Mucosa of rectum (tissue), 2 donors: ENCODE results near the gene ACBD6.

Source experiments
- H3K27ac ChIP-seq, 2 donors: one replicate each; pipeline ENCODE4 v1.7.0; 2013; ENCODE audit warnings: inconsistent platforms in 2 of 2, low read depth in 2 of 2, low read length in 2 of 2
- H3K27me3 ChIP-seq, 2 donors: one replicate each; pipeline ENCODE4 v1.7.0; 2013; ENCODE audit warnings: low read length in 2 of 2; ENCODE audit not compliant: control insufficient read depth in 2 of 2, insufficient read depth in 2 of 2
- H3K36me3 ChIP-seq, 2 donors: one replicate each; pipeline ENCODE4 v1.7.0; 2013; ENCODE audit warnings: low read length in 2 of 2; ENCODE audit not compliant: control insufficient read depth in 2 of 2, insufficient read depth in 2 of 2
- H3K4me1 ChIP-seq, 2 donors: one replicate each; pipeline ENCODE4 v1.7.0; 2013; ENCODE audit warnings: low read length in 2 of 2, mild to moderate bottlenecking in 1 of 2; ENCODE audit not compliant: control insufficient read depth in 2 of 2, insufficient read depth in 2 of 2
- H3K4me3 ChIP-seq, 2 donors: one replicate each; pipeline ENCODE4 v1.7.0; 2013; ENCODE audit warnings: low read length in 2 of 2
- H3K9ac ChIP-seq, 2 donors: one replicate each; pipeline ENCODE4 v1.7.0; 2013; ENCODE audit warnings: low read length in 2 of 2, low read depth in 1 of 2, mild to moderate bottlenecking in 1 of 2
- H3K9me3 ChIP-seq, 2 donors: one replicate each; pipeline ENCODE4 v1.7.0; 2013; ENCODE audit warnings: low read length in 2 of 2; ENCODE audit not compliant: control insufficient read depth in 2 of 2
- donor health status: healthy.
- donor health status: Normal muscosa, but diverticular disease.

ACBD6 gene

DNA sequence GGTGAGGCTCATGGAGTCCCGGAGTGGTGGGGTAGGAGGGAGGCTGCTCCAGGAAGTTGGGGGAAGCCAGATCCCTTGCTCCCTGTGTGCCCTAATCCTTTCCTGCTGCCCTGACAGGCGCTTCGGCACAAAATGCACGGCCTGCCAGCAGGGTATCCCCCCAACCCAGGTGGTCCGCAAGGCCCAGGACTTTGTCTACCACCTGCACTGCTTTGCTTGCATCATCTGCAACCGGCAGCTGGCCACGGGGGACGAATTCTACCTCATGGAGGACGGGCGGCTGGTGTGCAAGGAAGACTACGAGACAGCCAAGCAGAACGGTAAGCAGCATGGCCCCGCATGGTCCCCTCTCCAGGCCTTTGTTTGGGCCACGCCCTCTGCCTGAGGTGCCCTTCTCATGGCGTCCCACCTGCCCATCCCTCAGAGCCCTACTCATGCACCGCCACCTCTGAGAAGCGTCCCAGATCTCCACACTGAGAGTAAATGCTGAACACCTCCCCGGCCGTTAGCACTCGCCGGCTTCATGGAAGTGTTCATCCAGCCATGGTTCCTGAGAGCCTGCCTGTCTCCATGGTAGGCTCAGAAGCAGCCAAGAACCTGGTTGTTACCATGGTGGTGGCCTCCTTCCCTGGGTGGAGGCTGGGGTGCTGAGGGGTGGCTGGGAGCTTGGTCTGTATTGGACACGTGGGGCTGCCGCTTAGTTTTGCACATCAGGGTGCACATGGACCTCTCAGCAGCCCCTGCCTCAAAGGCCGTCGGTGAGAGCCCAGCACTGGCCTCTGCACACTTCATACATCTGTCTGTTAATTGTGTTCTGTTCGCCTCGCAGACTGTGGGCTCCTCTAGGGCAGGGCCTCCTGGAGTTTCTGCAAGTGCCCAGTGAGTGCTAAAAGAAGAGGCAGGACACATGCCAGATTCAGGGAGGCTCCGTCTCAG is 235.8 kb downstream of the ACBD6 start:
- no peak overlapping the region for H3K27ac ChIP-seq
- H3K9me3 ChIP-seq = no peaks in the 10 kb centered on the region
- no peaks in the 10 kb centered on the region for H3K36me3 ChIP-seq
- H3K27me3 ChIP-seq = peaks cover 0 to 7% of the 10 kb centered on the region in 2 donors
- no peak overlapping the region for H3K4me3 ChIP-seq
- peaks cover 12 to 20% of the 10 kb centered on the region in 2 donors for H3K4me1 ChIP-seq
- H3K9ac ChIP-seq = no peak overlapping the region

- no peaks in the 10 kb centered on the region for H3K36me3 ChIP-seq
- H3K27ac ChIP-seq = no peak overlapping the region
- no peak overlapping the region for H3K9ac ChIP-seq
- H3K9me3 ChIP-seq = no peaks in the 10 kb centered on the region
- no peak overlapping the region for H3K4me3 ChIP-seq
- peaks cover under 1 to 7% of the 10 kb centered on the region in 2 donors for H3K27me3 ChIP-seq
- H3K4me1 ChIP-seq = peaks cover 5 to 13% of the 10 kb centered on the region in 2 donors
Measured at GRCh38 chr1:180265871-180266270, 236.5 kb downstream of the ACBD6 start.

GRCh38 chr1:180265201-180265600 is 237.2 kb downstream of the ACBD6 start:
- H3K27ac ChIP-seq = no peak overlapping the region
- H3K9ac ChIP-seq = no peak overlapping the region
- no peaks in the 10 kb centered on the region for H3K36me3 ChIP-seq
- H3K27me3 ChIP-seq = peaks cover 4 to 7% of the 10 kb centered on the region in 2 donors
- peaks cover 3 to 6% of the 10 kb centered on the region in 2 donors for H3K4me1 ChIP-seq
- no peak overlapping the region for H3K4me3 ChIP-seq
- H3K9me3 ChIP-seq = no peaks in the 10 kb centered on the region

- no peak overlapping the region for H3K4me3 ChIP-seq
- no peaks in the 10 kb centered on the region for H3K9me3 ChIP-seq
- H3K36me3 ChIP-seq = no peaks in the 10 kb centered on the region
- no peak overlapping the region for H3K9ac ChIP-seq
- H3K4me1 ChIP-seq = peaks cover 0 to 1% of the 10 kb centered on the region in 2 donors
- no peak overlapping the region for H3K27ac ChIP-seq
- peaks cover 4 to 9% of the 10 kb centered on the region in 2 donors for H3K27me3 ChIP-seq
Measured at GRCh38 chr1:180264595-180264994, 237.8 kb downstream of the ACBD6 start.

DNA sequence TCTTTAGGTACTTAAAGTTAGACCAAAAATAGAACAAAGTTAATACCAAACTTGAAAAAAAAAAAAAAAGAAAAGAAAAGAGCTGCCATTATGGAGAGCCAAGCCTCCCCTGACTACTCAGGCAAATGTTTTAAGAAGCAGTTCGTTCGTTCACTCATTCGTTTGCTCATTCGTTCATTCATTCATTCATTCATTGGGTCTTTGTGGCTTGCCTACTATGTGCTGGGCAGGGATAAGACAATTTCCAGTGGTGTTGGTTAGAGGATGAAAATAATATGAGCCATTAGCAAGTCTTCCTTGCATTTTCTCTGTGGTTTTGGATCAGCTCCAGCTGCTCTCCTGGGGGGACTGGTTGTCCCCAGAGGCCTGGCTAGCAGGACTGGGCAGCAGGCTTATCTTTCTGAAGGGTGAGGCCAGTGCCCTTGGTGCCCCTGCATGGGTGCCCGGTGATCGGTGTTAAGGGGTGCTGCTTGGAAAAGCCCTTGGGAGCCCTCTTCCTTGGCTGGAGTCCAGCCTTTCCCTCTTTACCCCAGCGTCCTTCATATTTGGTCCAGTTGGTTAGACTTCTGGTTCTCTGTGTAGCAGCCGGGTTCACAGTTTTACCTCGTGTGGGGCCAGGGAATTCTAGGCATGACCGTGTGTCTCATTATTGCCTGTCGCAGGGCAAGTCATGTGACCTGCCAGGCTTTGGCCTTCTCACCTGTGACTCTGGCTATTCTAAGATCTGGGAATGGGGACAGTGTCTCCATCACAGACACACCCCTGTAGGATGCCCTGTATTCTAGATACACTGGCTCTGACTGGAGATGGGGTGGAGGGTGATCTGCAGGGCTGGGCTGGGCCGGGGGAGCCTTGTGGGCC is 239.5 kb downstream of the ACBD6 start:
- Histone ChIP-seq H3K27me3 (peaks cover 13 to 17% of the 10 kb centered on the region in 2 donors), H3K9ac (no peak overlapping the region), H3K9me3 (no peaks in the 10 kb centered on the region), H3K4me1 (no peaks in the 10 kb centered on the region), H3K27ac (no peak overlapping the region), H3K36me3 (no peaks in the 10 kb centered on the region), H3K4me3 (no peak overlapping the region)

- Histone ChIP-seq H3K27me3 (peaks cover 15 to 17% of the 10 kb centered on the region in 2 donors), H3K9ac (no peak overlapping the region), H3K4me3 (no peak overlapping the region), H3K36me3 (no peaks in the 10 kb centered on the region), H3K9me3 (no peaks in the 10 kb centered on the region), H3K27ac (no peak overlapping the region), H3K4me1 (no peaks in the 10 kb centered on the region)
Measured at GRCh38 chr1:180261524-180262155, 240.7 kb downstream of the ACBD6 start.

DNA sequence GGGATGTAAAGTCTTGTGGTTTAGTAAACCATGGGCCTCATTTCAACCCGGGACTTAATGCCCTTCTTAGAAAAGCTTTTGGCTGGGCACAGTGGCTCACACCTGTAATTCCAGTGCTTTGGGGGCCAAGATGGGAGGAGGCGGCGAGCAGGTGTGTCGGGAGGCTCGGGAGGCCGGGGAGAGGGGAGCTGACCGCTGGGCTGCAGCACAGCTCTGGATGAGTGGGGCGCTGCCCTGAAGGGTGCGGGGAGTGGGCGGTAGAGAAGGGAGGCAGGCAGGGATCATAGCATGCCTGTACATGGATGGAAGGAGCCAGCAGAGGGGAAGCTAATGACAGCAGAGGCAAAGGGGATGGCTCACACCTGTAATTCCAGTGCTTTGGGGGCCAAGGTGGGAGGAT is 241.3 kb downstream of the ACBD6 start:
- Histone ChIP-seq H3K27ac (no peak overlapping the region), H3K4me1 (no peaks in the 10 kb centered on the region), H3K9me3 (no peaks in the 10 kb centered on the region), H3K9ac (no peak overlapping the region), H3K36me3 (no peaks in the 10 kb centered on the region), H3K27me3 (peaks cover 15 to 17% of the 10 kb centered on the region in 2 donors), H3K4me3 (no peak overlapping the region)

- Histone ChIP-seq H3K4me1 (no peaks in the 10 kb centered on the region), H3K27ac (no peak overlapping the region), H3K9ac (no peak overlapping the region), H3K27me3 (peaks cover 15 to 17% of the 10 kb centered on the region in 2 donors), H3K36me3 (no peaks in the 10 kb centered on the region), H3K9me3 (no peaks in the 10 kb centered on the region), H3K4me3 (no peak overlapping the region)
Measured at GRCh38 chr1:180260541-180260940, 241.8 kb downstream of the ACBD6 start.

GRCh38 chr1:180259431-180260338 is 242.7 kb downstream of the ACBD6 start:
- Histone ChIP-seq H3K27me3 (peaks cover 15 to 17% of the 10 kb centered on the region in 2 donors), H3K4me3 (no peak overlapping the region), H3K9ac (no peak overlapping the region), H3K4me1 (no peaks in the 10 kb centered on the region), H3K27ac (no peak overlapping the region), H3K9me3 (no peaks in the 10 kb centered on the region), H3K36me3 (no peaks in the 10 kb centered on the region)
